ENCODE results near the gene DCAF16.

DCAF16 gene

DNA sequence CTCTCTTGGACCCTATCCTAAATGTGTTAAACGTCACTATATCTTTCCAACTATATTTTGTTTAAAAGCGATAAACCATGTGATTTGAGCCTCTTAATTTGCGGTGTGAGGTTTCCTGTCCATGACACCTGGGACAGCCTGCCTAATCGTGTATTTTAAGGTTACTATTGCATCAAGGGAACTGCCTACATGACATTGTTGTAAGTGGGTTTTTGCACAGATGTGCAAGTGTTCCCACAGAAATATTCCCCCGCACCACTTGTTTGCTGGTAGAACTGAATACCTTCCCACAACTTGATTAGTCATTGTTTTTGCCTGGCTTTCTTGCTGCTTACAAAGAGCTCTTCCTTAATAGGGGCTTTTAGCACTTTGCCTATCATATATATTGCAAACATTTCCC is 24.0 kb downstream of the DCAF16 start:
- peaks cover 0 to 2% of the 10 kb centered on the region in 2 donors for H3K4me1 ChIP-seq (ENCODE audit: control insufficient read depth in 1 of 2, insufficient read depth in 2 of 2, low read length in 2 of 2)
- H3K9me3 ChIP-seq (ENCODE audit: control insufficient read depth in 1 of 2, low read length in 2 of 2) = no peaks in the 10 kb centered on the region
- no peak overlapping the region for H3K4me3 ChIP-seq (ENCODE audit: low read depth in 1 of 2, low read length in 2 of 2)
- H3K27me3 ChIP-seq (ENCODE audit: control insufficient read depth in 1 of 2, insufficient read depth in 2 of 2, low read length in 2 of 2) = peaks cover 6 to 11% of the 10 kb centered on the region in 2 donors
- no peak overlapping the region for H3K27ac ChIP-seq (ENCODE audit: low read depth, low read length)
- H3K9ac ChIP-seq (ENCODE audit: low read depth in 1 of 2, low read length in 2 of 2) = no peak overlapping the region
- H3K36me3 ChIP-seq (ENCODE audit: control insufficient read depth in 1 of 2, insufficient read depth in 2 of 2, low read length in 2 of 2) = no peaks in the 10 kb centered on the region

DNA sequence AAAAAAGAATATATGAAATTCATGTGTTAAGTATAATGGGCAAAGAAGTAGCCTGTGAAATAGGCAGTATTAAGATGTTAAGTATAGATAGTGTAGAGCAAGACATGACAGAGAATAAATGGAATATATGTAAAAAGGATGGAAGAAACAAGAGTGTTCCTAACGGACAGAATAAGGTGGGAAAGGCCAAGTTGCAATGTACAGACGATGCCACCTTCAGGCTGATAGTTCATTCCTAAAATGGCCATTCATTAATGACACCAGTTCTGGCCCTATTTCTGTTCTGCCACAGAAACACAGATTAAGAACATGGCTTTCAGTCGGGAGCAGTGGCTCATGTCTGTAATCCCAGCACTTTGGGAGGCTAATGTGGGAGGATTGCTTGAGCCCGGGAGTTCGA is 24.7 kb downstream of the DCAF16 start:
- Histone ChIP-seq H3K4me1 (ENCODE audit: control insufficient read depth in 1 of 2, insufficient read depth in 2 of 2, low read length in 2 of 2) (peaks cover 0 to 9% of the 10 kb centered on the region in 2 donors), H3K36me3 (ENCODE audit: control insufficient read depth in 1 of 2, insufficient read depth in 2 of 2, low read length in 2 of 2) (no peaks in the 10 kb centered on the region), H3K9me3 (ENCODE audit: control insufficient read depth in 1 of 2, low read length in 2 of 2) (no peaks in the 10 kb centered on the region), H3K9ac (ENCODE audit: low read depth in 1 of 2, low read length in 2 of 2) (no peak overlapping the region), H3K27ac (ENCODE audit: low read depth, low read length) (no peak overlapping the region), H3K4me3 (ENCODE audit: low read depth in 1 of 2, low read length in 2 of 2) (no peak overlapping the region), H3K27me3 (ENCODE audit: control insufficient read depth in 1 of 2, insufficient read depth in 2 of 2, low read length in 2 of 2) (peaks cover 8 to 14% of the 10 kb centered on the region in 2 donors)

DNA sequence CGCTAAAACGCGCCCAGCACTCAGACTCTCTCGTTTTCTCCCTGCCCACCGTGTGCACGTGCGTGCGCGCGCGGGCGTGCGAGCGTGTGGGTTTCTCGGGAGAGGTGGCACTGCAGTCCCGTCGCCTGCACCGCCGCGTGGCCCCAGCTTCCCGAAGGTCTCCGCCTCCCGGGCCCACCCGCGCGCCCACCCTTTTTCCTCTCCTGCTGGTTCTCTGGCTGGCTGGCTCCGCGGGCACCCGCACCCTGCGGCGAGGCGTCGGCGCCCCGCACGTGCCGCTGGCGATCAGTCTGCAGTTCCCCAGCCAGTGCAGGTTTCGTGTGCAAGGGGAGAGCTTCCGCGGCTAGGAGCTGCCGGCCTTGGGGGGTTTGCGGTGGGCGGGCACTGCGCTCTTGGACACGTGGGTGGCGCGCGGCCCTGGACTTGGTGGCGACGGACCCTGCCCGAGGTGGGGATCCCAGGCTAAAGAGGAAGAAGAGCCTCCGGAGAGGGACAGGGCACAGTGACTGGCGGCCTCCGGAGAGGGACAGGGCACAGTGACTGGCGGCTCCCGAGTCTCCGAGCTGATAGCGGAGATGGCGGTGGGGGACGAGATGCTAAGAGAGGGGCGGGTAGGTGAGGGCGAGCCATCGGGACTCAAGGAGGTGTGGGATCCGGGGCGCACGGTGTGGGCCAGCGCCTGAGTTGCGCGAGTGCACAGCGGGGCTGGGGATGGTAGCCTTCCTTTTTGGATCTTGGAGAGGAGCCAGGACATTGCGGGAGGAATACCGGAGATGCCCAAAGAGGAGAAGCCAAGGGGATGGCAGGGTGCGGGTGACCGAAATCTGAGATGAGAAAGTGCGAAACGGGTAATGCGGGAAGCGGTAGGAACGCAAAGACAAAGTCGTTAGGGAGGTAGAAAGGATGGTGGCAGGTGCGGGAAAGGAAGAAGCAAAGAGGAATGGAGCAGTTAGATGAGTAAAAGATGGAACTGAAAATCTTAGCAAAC is 29.0 kb downstream of the DCAF16 start, which contains the start of gene FAM184B:
Gene FAM184B, minus strand, starts transcription at position 322 of the 988 bp plus-strand sequence. CDS start 322 bp downstream, outside the sequence.
- Histone ChIP-seq H3K27ac (ENCODE audit: low read depth, low read length) (no peak within 1 kb of the TSS), H3K4me1 (ENCODE audit: control insufficient read depth in 1 of 2, insufficient read depth in 2 of 2, low read length in 2 of 2) (peaks cover 0 to 12% of the 10 kb centered on the region in 2 donors), H3K9me3 (ENCODE audit: control insufficient read depth in 1 of 2, low read length in 2 of 2) (no peaks in the 10 kb centered on the region), H3K4me3 (ENCODE audit: low read depth in 1 of 2, low read length in 2 of 2) (peak within 1 kb of the TSS; percentile 26 to 50), H3K27me3 (ENCODE audit: control insufficient read depth in 1 of 2, insufficient read depth in 2 of 2, low read length in 2 of 2) (peaks cover 18 to 29% of the 10 kb centered on the region in 2 donors), H3K36me3 (ENCODE audit: control insufficient read depth in 1 of 2, insufficient read depth in 2 of 2, low read length in 2 of 2) (no peaks in the 10 kb centered on the region), H3K9ac (ENCODE audit: low read depth in 1 of 2, low read length in 2 of 2) (no peak within 1 kb of the TSS)

DNA sequence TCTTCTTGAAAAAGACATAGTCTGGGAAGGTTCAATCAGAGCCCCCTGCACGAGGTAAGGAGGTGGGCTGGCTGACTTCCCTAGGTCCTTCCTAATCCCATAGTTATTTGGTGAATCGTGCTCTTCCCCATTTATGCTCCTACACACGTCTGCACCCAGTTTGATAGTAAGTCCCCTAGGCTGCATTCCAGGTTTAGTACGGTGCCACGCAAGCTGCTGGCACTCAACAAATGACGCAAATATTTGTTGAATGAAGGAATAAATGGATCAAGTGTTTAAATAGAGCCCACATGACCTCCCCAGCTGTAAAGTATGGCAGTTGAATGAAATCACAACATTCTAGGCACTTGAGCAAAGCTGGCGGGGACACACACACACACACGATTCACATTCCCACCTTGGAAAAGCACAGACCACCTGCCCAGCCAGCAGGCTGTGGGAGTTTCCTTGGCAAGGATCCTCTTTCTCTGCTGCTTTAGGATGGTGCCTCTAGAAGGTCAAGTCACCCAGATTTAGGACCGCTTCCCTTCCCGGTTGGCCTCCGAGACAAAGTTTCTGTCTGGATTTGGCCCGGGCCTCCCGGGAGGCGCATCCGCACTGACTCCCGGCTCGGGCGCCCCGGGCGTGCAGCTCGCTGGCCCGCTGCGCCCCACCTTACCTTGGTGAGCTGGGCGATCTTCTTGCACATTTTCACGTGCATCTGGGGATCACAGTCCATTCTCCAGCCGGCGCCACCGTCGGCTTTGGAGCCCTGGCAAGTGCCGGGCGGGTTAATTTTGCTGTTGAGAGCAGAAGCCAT is 29.9 kb downstream of the DCAF16 start:
- H3K9ac ChIP-seq (ENCODE audit: low read depth in 1 of 2, low read length in 2 of 2) = no peak overlapping the region
- no peaks in the 10 kb centered on the region for H3K36me3 ChIP-seq (ENCODE audit: control insufficient read depth in 1 of 2, insufficient read depth in 2 of 2, low read length in 2 of 2)
- peak overlapping the region in 1 of 2 donors; percentile 50 for H3K4me3 ChIP-seq (ENCODE audit: low read depth in 1 of 2, low read length in 2 of 2)
- H3K27me3 ChIP-seq (ENCODE audit: control insufficient read depth in 1 of 2, insufficient read depth in 2 of 2, low read length in 2 of 2) = peaks cover 18 to 29% of the 10 kb centered on the region in 2 donors
- H3K9me3 ChIP-seq (ENCODE audit: control insufficient read depth in 1 of 2, low read length in 2 of 2) = no peaks in the 10 kb centered on the region
- peaks cover 0 to 12% of the 10 kb centered on the region in 2 donors for H3K4me1 ChIP-seq (ENCODE audit: control insufficient read depth in 1 of 2, insufficient read depth in 2 of 2, low read length in 2 of 2)
- no peak overlapping the region for H3K27ac ChIP-seq (ENCODE audit: low read depth, low read length)

DNA sequence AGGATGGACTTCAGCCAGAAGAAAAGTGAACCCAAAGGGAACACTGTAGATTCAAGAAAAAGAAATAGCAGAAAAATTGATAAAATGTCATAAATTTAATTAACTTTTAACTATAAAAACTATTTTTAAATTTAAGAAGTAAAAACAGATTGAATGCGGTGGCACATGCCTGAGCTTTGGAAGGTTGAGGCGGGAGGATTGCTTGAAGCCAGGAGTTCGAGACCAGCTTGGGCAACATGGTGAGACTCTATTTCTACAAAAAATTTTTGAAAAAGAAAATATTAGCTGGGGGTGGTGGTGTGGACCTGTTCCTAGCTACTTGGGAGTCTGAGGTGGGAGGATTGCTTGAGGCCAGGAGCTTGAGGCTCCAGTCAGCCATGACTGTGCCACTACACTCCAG is 32.1 kb downstream of the DCAF16 start:
- H3K27ac ChIP-seq (ENCODE audit: low read depth, low read length) = no peak overlapping the region
- no peaks in the 10 kb centered on the region for H3K36me3 ChIP-seq (ENCODE audit: control insufficient read depth in 1 of 2, insufficient read depth in 2 of 2, low read length in 2 of 2)
- no peak overlapping the region for H3K9ac ChIP-seq (ENCODE audit: low read depth in 1 of 2, low read length in 2 of 2)
- H3K9me3 ChIP-seq (ENCODE audit: control insufficient read depth in 1 of 2, low read length in 2 of 2) = no peaks in the 10 kb centered on the region
- no peak overlapping the region for H3K4me3 ChIP-seq (ENCODE audit: low read depth in 1 of 2, low read length in 2 of 2)
- peaks cover 0 to 12% of the 10 kb centered on the region in 2 donors for H3K4me1 ChIP-seq (ENCODE audit: control insufficient read depth in 1 of 2, insufficient read depth in 2 of 2, low read length in 2 of 2)
- H3K27me3 ChIP-seq (ENCODE audit: control insufficient read depth in 1 of 2, insufficient read depth in 2 of 2, low read length in 2 of 2) = peaks cover 18 to 29% of the 10 kb centered on the region in 2 donors

DNA sequence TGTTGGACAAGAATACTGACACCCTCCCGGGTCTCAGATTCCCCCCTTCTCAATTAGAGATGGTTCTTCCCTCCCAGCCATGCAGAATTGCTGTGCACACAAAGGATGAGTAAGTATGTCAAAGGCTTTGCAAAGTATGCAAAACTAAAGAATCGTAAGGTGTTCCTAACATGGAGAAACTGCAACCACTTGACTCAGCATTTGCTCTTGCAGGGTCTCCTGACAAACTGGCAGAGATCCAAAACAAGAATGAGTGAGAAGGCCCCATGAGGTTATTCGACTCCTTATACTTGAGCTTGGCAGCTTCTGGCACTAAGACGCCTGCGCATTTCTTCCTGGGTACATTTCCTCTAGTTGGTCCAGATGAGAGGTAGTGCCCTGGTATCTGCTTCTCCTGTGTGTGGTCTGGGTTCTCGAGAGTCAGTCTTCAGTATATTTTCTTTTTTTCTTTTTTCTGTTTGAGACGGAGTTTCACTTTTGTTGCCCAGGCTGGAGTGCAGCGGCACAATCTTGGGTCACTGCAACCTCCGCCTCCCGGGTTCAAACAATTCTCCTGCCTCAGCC is 37.3 kb downstream of the DCAF16 start:
- Histone ChIP-seq H3K9ac (ENCODE audit: low read depth in 1 of 2, low read length in 2 of 2) (no peak overlapping the region), H3K9me3 (ENCODE audit: control insufficient read depth in 1 of 2, low read length in 2 of 2) (no peaks in the 10 kb centered on the region), H3K36me3 (ENCODE audit: control insufficient read depth in 1 of 2, insufficient read depth in 2 of 2, low read length in 2 of 2) (no peaks in the 10 kb centered on the region), H3K4me3 (ENCODE audit: low read depth in 1 of 2, low read length in 2 of 2) (no peak overlapping the region), H3K27me3 (ENCODE audit: control insufficient read depth in 1 of 2, insufficient read depth in 2 of 2, low read length in 2 of 2) (no peaks in the 10 kb centered on the region), H3K27ac (ENCODE audit: low read depth, low read length) (no peak overlapping the region), H3K4me1 (ENCODE audit: control insufficient read depth in 1 of 2, insufficient read depth in 2 of 2, low read length in 2 of 2) (no peaks in the 10 kb centered on the region)

DNA sequence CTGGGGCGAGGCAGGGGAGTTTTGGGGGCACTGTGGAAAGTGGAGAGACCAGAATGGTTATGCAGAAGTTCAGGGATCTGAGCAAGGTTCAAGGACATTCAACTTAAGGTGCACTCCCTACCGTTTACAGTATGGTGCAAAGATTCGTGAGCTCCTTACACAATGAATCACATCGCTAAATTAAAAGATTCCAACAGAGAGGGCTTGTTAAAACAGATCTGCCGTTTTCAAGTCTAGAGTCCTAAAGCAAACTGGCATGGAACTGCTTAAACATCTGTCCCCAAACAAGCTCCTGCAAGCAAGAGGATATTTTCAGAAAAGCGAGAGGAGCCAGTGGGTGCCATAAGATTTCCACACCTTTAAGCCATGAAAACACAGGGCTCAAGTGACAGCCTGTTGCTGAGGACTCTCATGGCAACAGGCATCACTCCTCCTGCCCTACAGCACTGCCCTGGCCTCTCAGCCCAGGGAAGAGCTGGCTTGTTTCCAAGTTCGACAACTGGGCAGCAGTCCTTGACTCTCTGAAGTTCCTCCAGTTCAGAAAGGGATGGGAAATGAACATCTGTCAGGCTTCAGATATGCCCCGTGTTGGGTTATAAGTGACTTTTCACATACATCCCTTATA is 39.2 kb downstream of the DCAF16 start:
- Histone ChIP-seq H3K4me1 (ENCODE audit: control insufficient read depth in 1 of 2, insufficient read depth in 2 of 2, low read length in 2 of 2) (no peaks in the 10 kb centered on the region), H3K9me3 (ENCODE audit: control insufficient read depth in 1 of 2, low read length in 2 of 2) (no peaks in the 10 kb centered on the region), H3K9ac (ENCODE audit: low read depth in 1 of 2, low read length in 2 of 2) (no peak overlapping the region), H3K27ac (ENCODE audit: low read depth, low read length) (no peak overlapping the region), H3K36me3 (ENCODE audit: control insufficient read depth in 1 of 2, insufficient read depth in 2 of 2, low read length in 2 of 2) (no peaks in the 10 kb centered on the region), H3K4me3 (ENCODE audit: low read depth in 1 of 2, low read length in 2 of 2) (no peak overlapping the region), H3K27me3 (ENCODE audit: control insufficient read depth in 1 of 2, insufficient read depth in 2 of 2, low read length in 2 of 2) (no peaks in the 10 kb centered on the region)

DNA sequence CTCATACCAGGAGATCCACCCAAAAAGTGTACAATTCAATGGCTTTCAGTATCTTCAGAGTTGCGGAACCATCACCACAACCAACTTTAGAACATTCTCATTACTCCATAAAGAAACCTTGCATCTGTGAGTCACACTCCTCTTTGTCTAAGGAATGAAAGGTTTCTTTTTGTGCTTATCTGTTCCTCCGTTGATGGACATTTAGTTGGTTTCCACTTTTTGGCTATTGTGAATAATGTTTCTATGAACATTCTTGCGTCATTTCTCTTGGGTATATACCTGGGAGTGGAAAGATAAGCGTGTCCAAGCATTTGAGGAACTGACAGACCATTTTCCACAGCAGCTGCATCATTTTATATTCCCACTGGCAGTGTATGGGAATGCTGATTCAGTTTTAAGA is 39.7 kb downstream of the DCAF16 start:
- Histone ChIP-seq H3K36me3 (ENCODE audit: control insufficient read depth in 1 of 2, insufficient read depth in 2 of 2, low read length in 2 of 2) (no peaks in the 10 kb centered on the region), H3K27me3 (ENCODE audit: control insufficient read depth in 1 of 2, insufficient read depth in 2 of 2, low read length in 2 of 2) (no peaks in the 10 kb centered on the region), H3K4me3 (ENCODE audit: low read depth in 1 of 2, low read length in 2 of 2) (no peak overlapping the region), H3K9me3 (ENCODE audit: control insufficient read depth in 1 of 2, low read length in 2 of 2) (no peaks in the 10 kb centered on the region), H3K4me1 (ENCODE audit: control insufficient read depth in 1 of 2, insufficient read depth in 2 of 2, low read length in 2 of 2) (no peaks in the 10 kb centered on the region), H3K9ac (ENCODE audit: low read depth in 1 of 2, low read length in 2 of 2) (no peak overlapping the region), H3K27ac (ENCODE audit: low read depth, low read length) (no peak overlapping the region)

DNA sequence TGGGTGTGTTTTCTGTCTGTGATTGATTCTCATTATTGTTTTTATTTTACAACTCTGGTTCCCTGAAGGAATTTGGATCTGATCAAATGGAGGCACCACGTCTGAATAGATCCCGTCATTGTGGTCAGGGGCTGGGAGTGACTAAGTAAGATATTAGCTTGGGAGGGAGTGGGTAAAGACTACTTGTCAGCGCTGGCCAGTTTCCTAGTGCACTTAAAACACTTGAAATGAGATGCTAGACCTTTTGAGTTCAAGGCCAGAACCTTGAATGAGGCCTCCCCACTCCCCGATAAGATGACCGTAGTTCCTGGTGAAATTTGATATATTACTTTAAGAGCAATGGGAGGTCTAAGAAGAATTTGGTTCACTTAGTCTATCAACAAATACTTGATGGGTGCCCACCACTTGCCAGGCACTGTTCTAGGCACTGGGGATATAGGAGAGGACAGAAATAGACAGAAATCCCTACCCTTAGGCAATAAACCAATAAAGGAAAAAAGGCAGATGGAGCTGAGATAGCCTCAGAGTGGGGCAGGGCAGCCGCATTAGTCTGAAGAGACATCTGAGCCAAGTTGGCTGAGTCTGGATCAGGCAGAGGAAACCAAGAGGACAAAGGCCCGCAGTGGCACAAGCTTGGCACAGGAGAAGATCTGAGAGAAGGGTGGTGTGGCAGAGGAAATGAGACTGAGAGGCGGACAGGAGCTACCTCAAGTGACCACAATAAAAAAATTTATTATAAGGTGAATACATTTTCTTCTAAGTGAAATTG is 41.0 kb downstream of the DCAF16 start:
- H3K4me3 ChIP-seq (ENCODE audit: low read depth in 1 of 2, low read length in 2 of 2) = no peak overlapping the region
- H3K27me3 ChIP-seq (ENCODE audit: control insufficient read depth in 1 of 2, insufficient read depth in 2 of 2, low read length in 2 of 2) = no peaks in the 10 kb centered on the region
- no peaks in the 10 kb centered on the region for H3K36me3 ChIP-seq (ENCODE audit: control insufficient read depth in 1 of 2, insufficient read depth in 2 of 2, low read length in 2 of 2)
- H3K9ac ChIP-seq (ENCODE audit: low read depth in 1 of 2, low read length in 2 of 2) = no peak overlapping the region
- H3K9me3 ChIP-seq (ENCODE audit: control insufficient read depth in 1 of 2, low read length in 2 of 2) = no peaks in the 10 kb centered on the region
- no peak overlapping the region for H3K27ac ChIP-seq (ENCODE audit: low read depth, low read length)
- no peaks in the 10 kb centered on the region for H3K4me1 ChIP-seq (ENCODE audit: control insufficient read depth in 1 of 2, insufficient read depth in 2 of 2, low read length in 2 of 2)
